IMR-90 (cell line): ENCODE data around the gene ATP5PB. TPM values are rescaled to one million over a fixed set of nuclear protein-coding genes. Genes with fewer than 3 reads are reported as not detected.

Experiments
- CEBPB ChIP-seq: IDR thresholded peaks from 2 replicates; pipeline ENCODE4 v1.6.1; 2012; ENCODE audit warnings: low read depth, low read length, improper control_type of control experiment
- ELK1 ChIP-seq: fragments of 150-350 bp; IDR thresholded peaks from 2 replicates; pipeline ENCODE4 v1.6.1; 2016; ENCODE audit warnings: low read depth, mild to moderate bottlenecking, low read length, moderate library complexity, borderline replicate concordance
- FOS ChIP-seq: fragments of 150-350 bp; IDR thresholded peaks from 2 replicates; pipeline ENCODE4 v1.6.1; 2016; ENCODE audit warnings: low read depth, low read length
- MXI1 ChIP-seq: IDR thresholded peaks from 2 replicates; pipeline ENCODE4 v1.6.1; 2012; ENCODE audit warnings: low read depth, mild to moderate bottlenecking, low read length, moderate library complexity, borderline replicate concordance
- RAD21 ChIP-seq: IDR thresholded peaks from 2 replicates; pipeline ENCODE4 v1.6.1; 2012; ENCODE audit warnings: low read length, improper control_type of control experiment
- polyA plus RNA-seq, 3 experiments: library from polyadenylated mRNA; depleted of rRNA; stranded (reverse); fragments of >200 nt; gene quantifications; 2 replicates each; pipeline ENCODE4 v1.2.3, GENCODE V29; 2012; ENCODE audit warnings: low replicate concordance in 1 of 3
- total RNA-seq: library from RNA; depleted of rRNA; stranded (reverse); fragments of >200 nt; gene quantifications from 2 replicates; pipeline ENCODE4 v1.2.3, GENCODE V29; 2012

The ATP5PB gene
- total and polyA plus RNA-seq, 2 of the 4 experiments (the other 2 are of a cell fraction) = 234 to 301 TPM

- TF ChIP-seq MXI1 = peak; percentile 96
- no peak for TF ChIP-seq FOS
- peak; percentile 34; the same call in 1 of the 2 replicates for TF ChIP-seq CEBPB
- TF ChIP-seq RAD21 = no peak
- TF ChIP-seq ELK1 = no peak
Observed at GRCh38 chr1:111448918-111449702, at the start of gene ATP5PB, which contains the start of gene WDR77 (continued).
